ENCODE data around the gene LHPP. TPM values are rescaled to one million over a fixed set of nuclear protein-coding genes. Genes with fewer than 3 reads are reported as not detected.

The LHPP gene
- total RNA-seq, 2 experiments from 2014 or later, result 11.1 to 15.1 TPM

- ChIA-PET CTCF (no interaction called here), POLR2A (no interaction called here)
- no peaks in the 10 kb centered on the region for H3K9me3 Mint-ChIP-seq
- no peaks in the 10 kb centered on the region for H3K36me3 Mint-ChIP-seq (ENCODE audit: low read depth)
- H3K27me3 Mint-ChIP-seq, result no peaks in the 10 kb centered on the region
- intact Hi-C loops (cut with micrococcal nuclease), result no loop called here
- DNase-seq, result no peak
- H3K4me3 Mint-ChIP-seq, result no peak overlapping the region
- no peaks in the 10 kb centered on the region for H3K4me1 Mint-ChIP-seq (ENCODE audit: low read depth)
- TF ChIP-seq, protein P1, sequence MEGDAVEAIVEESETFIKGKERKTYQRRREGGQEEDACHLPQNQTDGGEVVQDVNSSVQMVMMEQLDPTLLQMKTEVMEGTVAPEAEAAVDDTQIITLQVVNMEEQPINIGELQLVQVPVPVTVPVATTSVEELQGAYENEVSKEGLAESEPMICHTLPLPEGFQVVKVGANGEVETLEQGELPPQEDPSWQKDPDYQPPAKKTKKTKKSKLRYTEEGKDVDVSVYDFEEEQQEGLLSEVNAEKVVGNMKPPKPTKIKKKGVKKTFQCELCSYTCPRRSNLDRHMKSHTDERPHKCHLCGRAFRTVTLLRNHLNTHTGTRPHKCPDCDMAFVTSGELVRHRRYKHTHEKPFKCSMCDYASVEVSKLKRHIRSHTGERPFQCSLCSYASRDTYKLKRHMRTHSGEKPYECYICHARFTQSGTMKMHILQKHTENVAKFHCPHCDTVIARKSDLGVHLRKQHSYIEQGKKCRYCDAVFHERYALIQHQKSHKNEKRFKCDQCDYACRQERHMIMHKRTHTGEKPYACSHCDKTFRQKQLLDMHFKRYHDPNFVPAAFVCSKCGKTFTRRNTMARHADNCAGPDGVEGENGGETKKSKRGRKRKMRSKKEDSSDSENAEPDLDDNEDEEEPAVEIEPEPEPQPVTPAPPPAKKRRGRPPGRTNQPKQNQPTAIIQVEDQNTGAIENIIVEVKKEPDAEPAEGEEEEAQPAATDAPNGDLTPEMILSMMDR (IDR thresholded peaks at IDR 0.05), result no peak
- H3K27ac Mint-ChIP-seq, result no peak overlapping the region
- ATAC-seq, result no peak
Measured at GRCh38 chr10:124562425-124563060, 100.9 kb downstream of the LHPP start.

GRCh38 chr10:124563320-124564040 is 101.9 kb downstream of the LHPP start:
- intact Hi-C loops (cut with micrococcal nuclease), result no loop called here
- Mint-ChIP-seq H3K4me1 (ENCODE audit: low read depth) (no peaks in the 10 kb centered on the region), H3K27ac (no peak overlapping the region), H3K36me3 (ENCODE audit: low read depth) (no peaks in the 10 kb centered on the region), H3K9me3 (no peaks in the 10 kb centered on the region), H3K4me3 (no peak overlapping the region), H3K27me3 (no peaks in the 10 kb centered on the region)
- TF ChIP-seq, protein P1 (IDR thresholded peaks at IDR 0.05), result no peak
- ChIA-PET POLR2A (no interaction called here), CTCF (interaction anchor here (0.8 kb wide), 1 partner anchor 185 kb away, joined by 3 read pairs; no protein-coding TSS in a partner anchor)
- no peak for DNase-seq
- no peak for ATAC-seq

GRCh38 chr10:124564881-124565280 is 103.3 kb downstream of the LHPP start:
- Mint-ChIP-seq H3K4me1 (ENCODE audit: low read depth) (no peaks in the 10 kb centered on the region), H3K9me3 (no peaks in the 10 kb centered on the region)
- ATAC-seq, result no peak

GRCh38 chr10:124565565-124566221 is 104.1 kb downstream of the LHPP start:
- Mint-ChIP-seq H3K36me3 (ENCODE audit: low read depth) (no peaks in the 10 kb centered on the region), H3K4me3 (no peak overlapping the region), H3K4me1 (ENCODE audit: low read depth) (no peaks in the 10 kb centered on the region), H3K9me3 (no peaks in the 10 kb centered on the region), H3K27ac (no peak overlapping the region), H3K27me3 (no peaks in the 10 kb centered on the region)
- POLR2A ChIA-PET, result no interaction called here
- intact Hi-C loops (cut with micrococcal nuclease), result no loop called here
- TF ChIP-seq, protein P1 (IDR thresholded peaks at IDR 0.05), result no peak
- CTCF ChIA-PET, result interaction anchor here (1.0 kb wide), 1 partner anchor 261 kb away, joined by 3 read pairs; no protein-coding TSS in a partner anchor
- DNase-seq, result peak; percentile 25
- no peak for ATAC-seq

More at GRCh38 chr10:124564881-124565280, 103.3 kb downstream of the LHPP start:
- no peak overlapping the region for H3K4me3 Mint-ChIP-seq
- DNase-seq, result no peak
- no peak overlapping the region for H3K27ac Mint-ChIP-seq
- no peaks in the 10 kb centered on the region for H3K27me3 Mint-ChIP-seq
- CTCF ChIA-PET, result interaction anchor here (0.7 to 1.0 kb wide), 2 partner anchors 24 to 262 kb away, joined by 3 read pairs; no protein-coding TSS in a partner anchor
- intact Hi-C loops (cut with micrococcal nuclease), result no loop called here
- no peaks in the 10 kb centered on the region for H3K36me3 Mint-ChIP-seq (ENCODE audit: low read depth)
- TF ChIP-seq, protein P1 (IDR thresholded peaks at IDR 0.05), result no peak
- POLR2A ChIA-PET, result no interaction called here

Data from activated CD8-positive, alpha-beta T cell treated with anti-CD3 and anti-CD28 coated beads for 36 hours (primary cell).